H9 (cell line): ENCODE data around the gene ARFIP1. TPM values are rescaled to one million over a fixed set of nuclear protein-coding genes. Genes with fewer than 3 reads are reported as not detected.

Source experiments
- DNase-seq: peaks from one replicate; pipeline ENCODE4 v3.0.0-alpha.2; 2017
- H2AFZ ChIP-seq: one replicate; pipeline ENCODE4 v1.6.1; 2013; ENCODE audit warnings: mild to moderate bottlenecking, low read length, control low read depth, moderate library complexity
- H2AK5ac ChIP-seq: 2 replicates; pipeline ENCODE4 v1.6.1; 2013; ENCODE audit warnings: low read length, control low read depth, mixed read lengths; ENCODE audit not compliant: insufficient read length
- H2BK120ac ChIP-seq: one replicate; pipeline ENCODE4 v1.6.1; 2013; ENCODE audit warnings: low read depth, mild to moderate bottlenecking, low read length, control low read depth, inconsistent platforms; ENCODE audit not compliant: poor library complexity, severe bottlenecking
- H2BK12ac ChIP-seq: 2 replicates; pipeline ENCODE4 v1.6.1; 2013; ENCODE audit warnings: low read length, control low read depth, mixed read lengths, low read depth; ENCODE audit not compliant: insufficient read length
- H2BK15ac ChIP-seq: 2 replicates; pipeline ENCODE4 v1.6.1; 2013; ENCODE audit warnings: low read depth, low read length, control low read depth
- H2BK20ac ChIP-seq: one replicate; pipeline ENCODE4 v1.6.1; 2013; ENCODE audit warnings: low read depth, mild to moderate bottlenecking, low read length, control low read depth, inconsistent platforms; ENCODE audit not compliant: poor library complexity, severe bottlenecking
- H2BK5ac ChIP-seq: 2 replicates; pipeline ENCODE4 v1.6.1; 2013; ENCODE audit warnings: low read length, control low read depth, mixed read lengths; ENCODE audit not compliant: insufficient read length
- H3K14ac ChIP-seq: 2 replicates; pipeline ENCODE4 v1.6.1; 2013; ENCODE audit warnings: low read length, control low read depth; ENCODE audit not compliant: insufficient read depth
- H3K18ac ChIP-seq: 2 replicates; pipeline ENCODE4 v1.6.1; 2013; ENCODE audit warnings: low read depth, mild to moderate bottlenecking, mixed read lengths, low read length, control low read depth; ENCODE audit not compliant: insufficient read length
- H3K23ac ChIP-seq: 2 replicates; pipeline ENCODE4 v1.6.1; 2013; ENCODE audit warnings: low read length, control low read depth, mixed read lengths, low read depth; ENCODE audit not compliant: insufficient read length
- H3K23me2 ChIP-seq: 2 replicates; pipeline ENCODE4 v1.6.1; 2013; ENCODE audit warnings: low read depth, mild to moderate bottlenecking, mixed read lengths, low read length, control low read depth; ENCODE audit not compliant: insufficient read length, poor library complexity, severe bottlenecking
- H3K27ac ChIP-seq: 2 replicates; pipeline ENCODE4 v1.5.1; 2013; ENCODE audit warnings: low read length, control low read depth, mixed read lengths, low read depth; ENCODE audit not compliant: insufficient read length
- H3K27me3 ChIP-seq: 2 replicates; pipeline ENCODE4 v1.6.1; 2013; ENCODE audit warnings: low read length, control low read depth, inconsistent platforms; ENCODE audit not compliant: insufficient read depth
- H3K4ac ChIP-seq: 2 replicates; pipeline ENCODE4 v1.6.1; 2013; ENCODE audit warnings: low read depth, mild to moderate bottlenecking, control low read depth, inconsistent platforms, low read length, moderate library complexity
- H3K4me1 ChIP-seq: 2 replicates; pipeline ENCODE4 v1.6.1; 2013; ENCODE audit warnings: low read length, control low read depth, inconsistent platforms; ENCODE audit not compliant: insufficient read depth
- H3K4me2 ChIP-seq: 2 replicates; pipeline ENCODE4 v1.6.1; 2013; ENCODE audit warnings: low read length, control low read depth, mixed read lengths; ENCODE audit not compliant: insufficient read length, insufficient read depth
- H3K56ac ChIP-seq: 2 replicates; pipeline ENCODE4 v1.6.1; 2013; ENCODE audit warnings: low read depth, mild to moderate bottlenecking, mixed read lengths, low read length, control low read depth; ENCODE audit not compliant: insufficient read length
- H3K79me1 ChIP-seq: 2 replicates; pipeline ENCODE4 v1.6.1; 2013; ENCODE audit warnings: low read depth, mild to moderate bottlenecking, moderate library complexity, low read length, control low read depth, inconsistent platforms; ENCODE audit not compliant: insufficient read depth, poor library complexity, severe bottlenecking
- H3K79me2 ChIP-seq: 2 replicates; pipeline ENCODE4 v1.6.1; 2013; ENCODE audit warnings: low read length, control low read depth, inconsistent platforms; ENCODE audit not compliant: insufficient read depth
- H3K9ac ChIP-seq: 2 replicates; pipeline ENCODE4 v1.6.1; 2013; ENCODE audit warnings: low read length, control low read depth, mixed read lengths; ENCODE audit not compliant: insufficient read length; ENCODE audit errors: extremely low read depth
- H3K9me3 ChIP-seq: one replicate; pipeline ENCODE4 v1.6.1; 2013; ENCODE audit warnings: low read depth, low read length, inconsistent platforms; ENCODE audit not compliant: control insufficient read depth
- H3T11ph ChIP-seq: one replicate; pipeline ENCODE4 v1.6.1; 2013; ENCODE audit warnings: mild to moderate bottlenecking, low read length, control low read depth, inconsistent platforms
- H4K20me1 ChIP-seq: one replicate; pipeline ENCODE4 v1.6.1; 2013; ENCODE audit not compliant: control insufficient read depth, insufficient read length, insufficient read depth
- H4K5ac ChIP-seq: 2 replicates; pipeline ENCODE4 v1.6.1; 2013; ENCODE audit warnings: low read depth, mild to moderate bottlenecking, mixed read lengths, low read length, control low read depth; ENCODE audit not compliant: insufficient read length
- H4K8ac ChIP-seq: replicated peaks from 2 replicates; pipeline ENCODE4 v1.6.1; 2013; ENCODE audit warnings: low read length, control low read depth, mixed read lengths, low read depth; ENCODE audit not compliant: insufficient read length
- H4K91ac ChIP-seq: 2 replicates; pipeline ENCODE4 v1.6.1; 2013; ENCODE audit warnings: low read depth, mild to moderate bottlenecking, moderate library complexity, mixed read lengths, low read length, control low read depth; ENCODE audit not compliant: insufficient read length
- H3K27ac Mint-ChIP-seq, 3 experiments: 2 replicates in 2 of 3; 3 replicates in 1 of 3; pipeline ENCODE4 v1.8.0; 2020 to 2021; ENCODE audit warnings: mixed read lengths in 3 of 3, mild to moderate bottlenecking in 1 of 3, moderate library complexity in 1 of 3
- H3K27me3 Mint-ChIP-seq: 2 replicates; pipeline ENCODE4 v1.8.0; 2021; ENCODE audit warnings: low read depth, mild to moderate bottlenecking, moderate library complexity, mixed read lengths
- H3K36me3 Mint-ChIP-seq, 3 experiments: 2 replicates in 2 of 3; 3 replicates in 1 of 3; pipeline ENCODE4 v1.8.0; 2020 to 2021; ENCODE audit warnings: low read depth in 3 of 3, mixed read lengths in 3 of 3; ENCODE audit not compliant: insufficient read depth in 1 of 3
- H3K4me1 Mint-ChIP-seq, 2 experiments: 2 replicates each; pipeline ENCODE4 v1.8.0; 2020; ENCODE audit warnings: mixed read lengths in 2 of 2
- H3K4me3 Mint-ChIP-seq, 2 experiments: 2 replicates in 1 of 2; 3 replicates in 1 of 2; pipeline ENCODE4 v1.8.0; 2020 to 2021; ENCODE audit warnings: mild to moderate bottlenecking in 2 of 2, mixed read lengths in 2 of 2, moderate library complexity in 1 of 2
- H3K9me3 Mint-ChIP-seq, 2 experiments: 2 replicates in 1 of 2; 3 replicates in 1 of 2; pipeline ENCODE4 v1.8.0; 2020; ENCODE audit warnings: mild to moderate bottlenecking in 2 of 2, mixed read lengths in 2 of 2, moderate library complexity in 1 of 2
- CTCF ChIP-seq: fragments of 200-600 bp; sonication (generic); conservative IDR thresholded peaks from 3 replicates; pipeline ENCODE4 v1.8.0; 2021; ENCODE audit warnings: antibody characterized with exemption, mild to moderate bottlenecking
- WGBS: extraction: QIAGEN DNeasy Blood & Tissue Kit; methylation state at CpG from one replicate; pipeline ENCODE4 v1.1.7; 2013; ENCODE audit warnings: missing lambda C conversion rate, low lambda C conversion rate, mixed read lengths; ENCODE audit not compliant: insufficient read length; ENCODE audit errors: extremely low coverage; 5-methylcytosine and 5-hydroxymethylcytosine counted together
- total RNA-seq: library from RNA; stranded (reverse); gene quantifications from 2 replicates; pipeline ENCODE4 v1.2.1, GENCODE V29; 2021

Gene ARFIP1
- total RNA-seq, 1 experiment from 2014 or later: 30.8 TPM

DNA sequence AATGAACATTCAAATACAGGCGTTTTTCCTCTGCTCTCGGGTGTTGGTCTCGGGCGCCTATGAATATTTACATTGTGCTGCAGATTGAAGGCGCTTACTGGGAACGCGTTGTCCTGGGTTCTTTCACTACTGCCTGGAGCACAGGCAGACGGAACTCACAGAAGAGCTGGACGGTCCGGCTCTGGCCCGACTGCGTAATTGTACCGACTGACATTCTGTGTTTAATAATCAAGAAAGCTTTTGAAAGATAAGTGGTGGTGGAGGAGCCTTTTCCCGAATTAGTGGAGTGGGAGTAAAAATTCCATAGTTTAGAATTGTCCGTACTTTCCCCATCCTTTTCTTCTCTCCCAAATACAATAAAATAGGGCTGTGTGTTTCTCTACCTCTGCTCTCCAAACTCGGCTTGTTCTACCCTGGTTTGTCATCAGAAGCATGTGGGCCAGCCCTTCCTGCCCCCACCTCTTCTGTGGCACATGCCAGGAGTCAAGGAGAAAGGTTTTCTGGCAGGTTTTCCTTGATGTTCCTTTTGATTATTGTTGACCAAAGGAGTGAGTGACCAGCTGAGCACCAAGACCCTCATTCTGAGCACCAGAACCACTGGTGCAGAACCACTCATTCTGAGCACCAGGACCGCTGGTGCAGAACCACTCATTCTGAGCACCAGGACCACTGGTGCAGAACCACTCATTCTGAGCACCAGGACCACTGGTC lies 158.6 kb downstream of the ARFIP1 start:
- Histone ChIP-seq H3K18ac (no peak overlapping the region), H4K91ac (no peak overlapping the region), H2BK5ac (no peak overlapping the region), H3K27ac (no peak overlapping the region), H3K4me1 (peaks cover 6% of the 10 kb centered on the region; the same call in 1 of the 2 replicates), H3K27me3 (no peaks in the 10 kb centered on the region), H2BK20ac (no peak overlapping the region), H3K23ac (no peak overlapping the region), H2BK120ac (no peak overlapping the region), H4K20me1 (no peaks in the 10 kb centered on the region), H3K14ac (no peak overlapping the region), H3K23me2 (peaks cover 19% of the 10 kb centered on the region), H3K9ac (peak overlapping the region; percentile 25), H2AFZ (no peak overlapping the region), H2BK15ac (no peak overlapping the region), H3T11ph (no peak overlapping the region), H3K79me2 (peaks cover 32% of the 10 kb centered on the region; the same call in 1 of the 2 replicates), H2BK12ac (no peak overlapping the region), H2AK5ac (no peak overlapping the region), H4K8ac (no peak overlapping the region), H3K79me1 (no peaks in the 10 kb centered on the region), H3K4ac (no peak overlapping the region), H3K9me3 (no peaks in the 10 kb centered on the region), H3K56ac (no peak overlapping the region), H3K4me2 (peak overlapping the region; percentile 76), H4K5ac (no peak overlapping the region)
- no peaks in the 10 kb centered on the region; a peak in 1 of 5 replicates for H3K9me3 Mint-ChIP-seq
- DNase-seq: no peak
- peak overlapping the region; percentile 68 to 87 for H3K4me3 Mint-ChIP-seq
- WGBS: no CpG with 5 or more reads among the region's 17 CpGs
- H3K27me3 Mint-ChIP-seq: peaks cover 29% of the 10 kb centered on the region
- H3K36me3 Mint-ChIP-seq: peaks cover 8 to 16% (median 12%) of the 10 kb centered on the region in 3 experiments
- TF ChIP-seq CTCF: no peak
- no peak overlapping the region for H3K27ac Mint-ChIP-seq
- peaks cover 36 to 38% of the 10 kb centered on the region in 2 experiments for H3K4me1 Mint-ChIP-seq
